Stimulated activated naive CD8-positive, alpha-beta T cell treated with anti-CD3 and anti-CD28 coated beads, Interleukin-15, Interleukin-2, amounts not matched to agents 100 U/mL and 50 U/mL, for 24 hours (primary cell): ENCODE data around the gene TKT.
A peak's percentile ranks its signal among the peaks of the same experiment; 100 is the strongest.

ENCODE experiments used
- ATAC-seq: fragments of 150-1000 bp; cut with Tn5 transposase; one replicate; pipeline ENCODE4 v1.10.0; 2021
- DNase-seq: peaks from one replicate; pipeline ENCODE4 v3.0.0; 2021

Gene TKT

DNA sequence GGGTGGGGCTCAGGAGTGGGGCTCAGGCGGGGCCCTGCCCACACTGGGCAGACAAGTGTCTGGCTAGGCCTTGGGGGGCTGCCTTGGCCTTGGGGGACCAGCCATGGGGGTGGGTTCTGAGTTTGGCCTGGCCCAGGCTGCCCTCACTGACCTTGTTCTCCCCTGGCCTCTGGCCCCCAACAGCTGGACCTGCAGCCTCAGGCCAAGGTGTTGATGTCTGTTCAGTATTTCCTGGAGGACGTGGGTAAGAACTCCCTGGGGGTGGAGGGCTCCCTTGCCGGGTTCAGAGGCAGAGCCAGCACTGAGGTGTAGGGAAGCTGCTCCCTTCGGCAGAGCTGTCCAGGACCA is 74.8 kb downstream of the TKT start:
- DNase-seq, result no peak
- no peak for ATAC-seq

- DNase-seq, result no peak
- ATAC-seq, result peak; percentile 40
Observed at GRCh38 chr3:53180305-53181023, 75.4 kb downstream of the TKT start.

- DNase-seq (no peak), ATAC-seq (no peak)
Observed at GRCh38 chr3:53179580-53179979, 76.2 kb downstream of the TKT start.

DNA sequence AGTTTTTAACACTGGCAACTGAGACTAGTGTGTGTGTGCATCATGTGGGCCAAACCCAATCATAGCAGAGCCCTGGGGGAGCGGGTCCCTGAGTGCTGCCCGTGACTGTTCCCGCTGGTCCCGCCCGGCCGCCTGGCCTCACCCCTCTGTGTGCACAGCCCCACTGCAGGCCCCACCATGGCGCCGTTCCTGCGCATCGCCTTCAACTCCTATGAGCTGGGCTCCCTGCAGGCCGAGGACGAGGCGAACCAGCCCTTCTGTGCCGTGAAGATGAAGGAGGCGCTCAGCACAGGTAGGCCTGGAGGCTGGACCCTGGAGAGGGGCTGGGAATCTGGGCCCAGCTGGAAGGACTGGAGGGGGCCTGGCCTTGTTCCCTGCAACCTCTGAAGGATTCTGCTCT is 77.6 kb downstream of the TKT start:
- no peak for DNase-seq
- ATAC-seq, result no peak

GRCh38 chr3:53175613-53176540 is 79.9 kb downstream of the TKT start:
- ATAC-seq, result no peak
- no peak for DNase-seq
